Gastrocnemius medialis (tissue), 4 donors: ENCODE data around the gene TAP1.

Source experiments
- CTCF ChIP-seq, 5 experiments: fragments of 450-650 bp in 3 of 5; fragments of 200-600 bp in 2 of 5; sonication (generic) in 2 of 5; IDR thresholded peaks in 4 of 5; conservative IDR thresholded peaks in 1 of 5; 1 replicate in 4 of 5; 2 replicates in 1 of 5; pipeline ENCODE4 v1.5.1; 2016 to 2019; ENCODE audit warnings: antibody characterized with exemption in 5 of 5, mild to moderate bottlenecking in 3 of 5, moderate library complexity in 3 of 5
- POLR2A ChIP-seq, 2 donors: fragments of 450-650 bp; IDR thresholded peaks; one replicate each; pipeline ENCODE4 v1.6.1; 2017; ENCODE audit warnings: antibody characterized with exemption in 2 of 2, mild to moderate bottlenecking in 2 of 2, moderate library complexity in 2 of 2

GRCh38 chr6:32835167-32835893 is 18.2 kb downstream of the TAP1 start:
- no peak for TF ChIP-seq CTCF (IDR thresholded peaks at IDR 0.05 in 4 of 5, conservative IDR thresholded peaks at IDR 0.05 in 1 of 5)
- TF ChIP-seq POLR2A (IDR thresholded peaks at IDR 0.05): no peak
